Left ventricle myocardium inferior (tissue), 1 donor: ENCODE data around the gene MDGA2. TPM values are rescaled to one million over a fixed set of nuclear protein-coding genes. Genes with fewer than 3 reads are reported as not detected.

Experiments
- DNase-seq: peaks from one replicate; pipeline ENCODE4 v3.0.0-alpha.2; 2020
- H3K27ac ChIP-seq: fragments of 200-600 bp; replicated peaks from 2 replicates; pipeline ENCODE4 v1.8.0; 2021
- H3K27me3 ChIP-seq: fragments of 200-600 bp; 2 replicates; pipeline ENCODE4 v1.8.0; 2021; ENCODE audit warnings: low read depth
- H3K36me3 ChIP-seq: fragments of 200-600 bp; 2 replicates; pipeline ENCODE4 v1.8.0; 2021
- H3K4me1 ChIP-seq: fragments of 200-600 bp; 2 replicates; pipeline ENCODE4 v1.8.0; 2021
- H3K4me3 ChIP-seq: fragments of 200-600 bp; 2 replicates; pipeline ENCODE4 v1.8.0; 2021; ENCODE audit warnings: mild to moderate bottlenecking, moderate library complexity
- H3K9me3 ChIP-seq: fragments of 200-600 bp; replicated peaks from 2 replicates; pipeline ENCODE4 v1.8.0; 2021
- intact Hi-C: fragments of 100-400 bp; cut with micrococcal nuclease; formaldehyde crosslinking; loops from one replicate; pipeline ENCODE4 v1.11.0; 2022
- total RNA-seq: library from RNA; stranded (reverse); fragmentation: NEBNext Ultra II Directional; extraction: Animal tissue kit (Norgen Biotek cat#: 25700); gene quantifications from one replicate; pipeline ENCODE4 v1.2.1, GENCODE V29; 2021
- TF ChIP-seq, protein P1 (sequence below): fragments of 200-600 bp; IDR thresholded peaks from 2 replicates; pipeline ENCODE4 v1.8.0; 2021; ENCODE audit warnings: antibody characterized with exemption, mild to moderate bottlenecking, borderline replicate concordance
- donor health status: DM: no; HTN: yes; CAD: no; lungs with severe emphysema.

Gene MDGA2
- total RNA-seq, 1 donor from 2014 or later, result 0.19 TPM

DNA sequence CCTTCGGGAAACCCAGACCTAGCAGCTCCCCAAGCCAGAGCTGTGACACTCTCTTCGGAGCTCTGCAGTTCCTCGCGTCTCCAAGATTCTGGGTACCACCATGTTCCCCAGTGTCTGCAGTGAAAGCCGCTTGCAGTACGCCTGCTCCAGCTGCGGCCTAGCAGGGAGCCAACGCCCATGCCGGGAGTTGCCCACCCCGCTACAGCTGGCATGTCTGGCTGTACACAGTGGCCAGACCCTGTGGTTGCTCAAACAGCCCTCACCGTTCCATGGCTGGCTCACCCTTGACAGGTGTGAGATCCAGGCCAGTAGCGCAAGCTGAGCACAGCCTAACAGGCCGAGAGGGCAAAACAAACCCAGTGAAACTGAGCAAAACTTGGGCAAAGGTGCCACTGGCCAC, 520.0 kb downstream of the MDGA2 start:
- Histone ChIP-seq H3K9me3 (no peaks in the 10 kb centered on the region), H3K27ac (no peak overlapping the region), H3K4me1 (no peaks in the 10 kb centered on the region), H3K36me3 (no peaks in the 10 kb centered on the region), H3K4me3 (no peak overlapping the region), H3K27me3 (no peaks in the 10 kb centered on the region)
- intact Hi-C loops, result no loop called here
- DNase-seq, result no peak
- TF ChIP-seq, protein P1, sequence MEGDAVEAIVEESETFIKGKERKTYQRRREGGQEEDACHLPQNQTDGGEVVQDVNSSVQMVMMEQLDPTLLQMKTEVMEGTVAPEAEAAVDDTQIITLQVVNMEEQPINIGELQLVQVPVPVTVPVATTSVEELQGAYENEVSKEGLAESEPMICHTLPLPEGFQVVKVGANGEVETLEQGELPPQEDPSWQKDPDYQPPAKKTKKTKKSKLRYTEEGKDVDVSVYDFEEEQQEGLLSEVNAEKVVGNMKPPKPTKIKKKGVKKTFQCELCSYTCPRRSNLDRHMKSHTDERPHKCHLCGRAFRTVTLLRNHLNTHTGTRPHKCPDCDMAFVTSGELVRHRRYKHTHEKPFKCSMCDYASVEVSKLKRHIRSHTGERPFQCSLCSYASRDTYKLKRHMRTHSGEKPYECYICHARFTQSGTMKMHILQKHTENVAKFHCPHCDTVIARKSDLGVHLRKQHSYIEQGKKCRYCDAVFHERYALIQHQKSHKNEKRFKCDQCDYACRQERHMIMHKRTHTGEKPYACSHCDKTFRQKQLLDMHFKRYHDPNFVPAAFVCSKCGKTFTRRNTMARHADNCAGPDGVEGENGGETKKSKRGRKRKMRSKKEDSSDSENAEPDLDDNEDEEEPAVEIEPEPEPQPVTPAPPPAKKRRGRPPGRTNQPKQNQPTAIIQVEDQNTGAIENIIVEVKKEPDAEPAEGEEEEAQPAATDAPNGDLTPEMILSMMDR, result no peak

DNA sequence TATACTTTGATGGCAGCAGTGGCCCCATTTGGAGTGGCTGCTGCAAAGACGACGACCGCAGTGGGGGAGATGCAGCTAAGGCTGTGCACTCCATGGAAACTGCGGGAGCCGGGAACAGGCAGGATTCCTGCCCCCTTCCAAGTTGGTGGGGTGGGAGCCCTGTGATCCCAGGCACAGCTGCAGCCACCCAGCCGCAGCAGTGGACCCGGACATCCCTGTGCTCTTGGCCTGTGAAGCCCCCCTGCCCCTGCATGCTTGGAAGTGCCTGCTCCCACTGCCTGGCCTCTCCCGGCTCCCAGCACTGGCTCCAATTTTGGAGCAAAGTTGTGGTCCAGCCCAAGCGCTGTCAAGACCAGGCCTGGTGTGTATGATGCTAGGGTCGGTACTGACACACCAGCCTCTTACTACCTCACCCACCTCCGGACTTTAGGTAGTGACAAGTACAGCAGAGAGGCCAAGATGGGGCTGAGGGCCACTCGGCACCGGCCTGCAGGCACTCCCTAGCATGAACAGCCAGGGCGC, 521.1 kb downstream of the MDGA2 start:
- TF ChIP-seq, protein P1, result no peak
- Histone ChIP-seq H3K4me3 (no peak overlapping the region), H3K27ac (no peak overlapping the region), H3K36me3 (no peaks in the 10 kb centered on the region), H3K4me1 (no peaks in the 10 kb centered on the region), H3K9me3 (no peaks in the 10 kb centered on the region), H3K27me3 (no peaks in the 10 kb centered on the region)
- intact Hi-C loops, result no loop called here
- DNase-seq, result no peak

DNA sequence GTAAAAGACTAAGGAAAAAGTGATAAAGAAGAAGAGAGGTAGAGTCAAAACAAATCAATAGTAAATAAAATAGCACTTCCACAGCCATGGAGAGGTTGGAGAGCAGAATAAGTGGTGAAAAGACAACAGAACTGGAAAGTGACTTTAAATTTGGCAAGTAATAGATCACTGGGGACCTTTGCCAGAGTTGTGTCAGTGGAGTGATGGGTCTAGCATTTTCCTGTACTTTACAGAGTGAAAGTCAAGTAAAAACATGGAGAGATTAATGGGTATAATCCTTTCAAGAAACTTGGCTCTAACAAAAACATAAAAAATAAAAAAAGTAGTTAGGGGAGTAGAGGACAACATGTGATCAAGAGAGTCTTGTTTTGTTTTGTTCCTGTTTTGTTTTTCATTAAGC, 521.7 kb downstream of the MDGA2 start:
- no peak overlapping the region for H3K27ac ChIP-seq
- H3K4me1 ChIP-seq, result no peaks in the 10 kb centered on the region
- no peaks in the 10 kb centered on the region for H3K36me3 ChIP-seq
- intact Hi-C loops, result no loop called here
- no peak for DNase-seq
- TF ChIP-seq, protein P1, result no peak
- no peaks in the 10 kb centered on the region for H3K9me3 ChIP-seq
- no peaks in the 10 kb centered on the region for H3K27me3 ChIP-seq
- H3K4me3 ChIP-seq, result no peak overlapping the region

DNA sequence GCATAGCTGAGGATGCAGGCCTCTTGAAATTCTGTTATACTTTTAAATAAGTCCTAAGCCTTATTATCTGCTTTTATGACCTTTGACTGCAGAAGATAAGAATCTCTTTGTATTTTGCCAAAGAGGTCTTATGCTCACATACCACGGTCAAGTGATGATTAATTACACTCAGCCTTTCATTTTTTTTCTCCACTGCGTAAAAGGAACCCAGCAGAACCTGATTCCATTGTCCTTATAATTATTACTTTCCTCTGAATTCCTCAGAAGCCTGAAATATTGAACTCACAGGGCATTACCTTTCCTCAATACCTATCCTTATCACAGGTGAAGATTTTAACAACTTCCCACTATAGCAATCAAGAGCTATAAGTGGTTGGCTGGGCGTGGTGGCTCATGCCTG, 525.1 kb downstream of the MDGA2 start:
- Histone ChIP-seq H3K4me3 (no peak overlapping the region), H3K27ac (no peak overlapping the region), H3K9me3 (no peaks in the 10 kb centered on the region), H3K36me3 (no peaks in the 10 kb centered on the region), H3K27me3 (no peaks in the 10 kb centered on the region), H3K4me1 (no peaks in the 10 kb centered on the region)
- TF ChIP-seq, protein P1, result no peak
- DNase-seq, result no peak
- intact Hi-C loops, result no loop called here

DNA sequence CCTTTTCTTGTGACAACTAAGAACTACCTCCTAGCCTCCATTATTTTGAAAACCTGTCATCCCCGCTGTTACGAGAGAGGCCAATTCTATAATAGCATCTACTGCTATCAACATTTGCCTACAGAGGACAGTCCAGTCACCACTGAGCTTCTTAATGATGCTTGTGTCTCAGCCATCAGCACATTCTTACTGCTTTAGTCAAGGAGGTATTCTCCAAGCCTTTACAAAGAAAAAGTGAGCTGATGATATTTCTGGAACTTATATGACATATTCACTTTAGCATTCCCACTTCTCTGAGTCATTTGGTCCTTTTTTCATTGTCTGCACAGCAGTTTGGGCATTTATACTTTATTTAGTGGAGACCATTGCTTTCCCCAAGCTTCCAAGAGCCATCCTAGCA, 526.1 kb downstream of the MDGA2 start:
- H3K4me1 ChIP-seq, result no peaks in the 10 kb centered on the region

More for the DNA sequence above, 526.1 kb downstream of the MDGA2 start:
- Histone ChIP-seq H3K27me3 (no peaks in the 10 kb centered on the region), H3K9me3 (no peaks in the 10 kb centered on the region), H3K27ac (no peak overlapping the region), H3K4me3 (no peak overlapping the region), H3K36me3 (no peaks in the 10 kb centered on the region)
- intact Hi-C loops, result no loop called here
- TF ChIP-seq, protein P1, result no peak
- DNase-seq, result no peak
